Measurements from ENCODE around the gene ANKS1A. TPM values are rescaled to one million over a fixed set of nuclear protein-coding genes. Genes with fewer than 3 reads are reported as not detected.

The ANKS1A gene
- total RNA-seq, 1 donor, result 7.2 TPM

DNA sequence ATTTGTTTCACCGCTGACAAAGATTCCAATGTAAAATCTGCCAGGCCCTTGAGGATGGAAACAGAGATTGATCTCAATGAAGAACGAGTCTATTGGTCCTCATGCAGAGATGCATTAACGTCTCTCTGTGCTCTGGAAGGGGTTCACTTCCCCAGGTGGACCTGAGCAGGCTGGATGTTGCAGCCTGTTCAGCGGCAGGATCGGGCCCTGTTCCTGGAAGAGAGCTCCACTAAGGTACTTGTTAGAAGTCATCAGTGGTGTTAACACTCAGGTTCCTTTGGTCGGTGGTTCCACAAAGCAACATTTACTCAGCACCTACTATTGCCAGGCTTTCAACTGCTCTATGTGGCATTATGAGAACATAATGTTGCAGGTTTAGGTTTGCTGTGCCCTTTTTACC lies 144.6 kb downstream of the ANKS1A start:
- Histone ChIP-seq H3K4me3 (ENCODE audit: insufficient read depth, low read length) (no peak overlapping the region), H3K4me1 (ENCODE audit: insufficient read depth, low read length) (no peaks in the 10 kb centered on the region), H3K79me2 (ENCODE audit: insufficient read depth, low read length) (no peaks in the 10 kb centered on the region), H3K4me2 (ENCODE audit: insufficient read depth, low read length) (no peak overlapping the region), H4K20me1 (ENCODE audit: insufficient read depth, low read length) (peaks cover 2% of the 10 kb centered on the region), H3K27me3 (ENCODE audit: insufficient read depth, low read length) (no peaks in the 10 kb centered on the region), H3K27ac (ENCODE audit: low read depth, low read length) (no peak overlapping the region), H3K9me3 (ENCODE audit: low read depth, low read length) (no peaks in the 10 kb centered on the region), H2AFZ (ENCODE audit: low read length) (no peak overlapping the region), H3K36me3 (ENCODE audit: insufficient read depth, low read length) (no peaks in the 10 kb centered on the region)
- TF ChIP-seq CTCF (IDR thresholded peaks at IDR 0.05; ENCODE audit: extremely low read depth, low read depth, low read length), result no peak
- DNase-seq (ENCODE audit: insufficient read length, low spot score, missing footprints), result no peak

- H3K4me2 ChIP-seq (ENCODE audit: insufficient read depth, low read length), result no peak overlapping the region
- TF ChIP-seq CTCF (IDR thresholded peaks at IDR 0.05; ENCODE audit: extremely low read depth, low read depth, low read length), result no peak
These were observed 145.5 kb downstream of the ANKS1A start for GRCh38 chr6:35034411-35035191.

GRCh38 chr6:35035481-35036030 lies 146.5 kb downstream of the ANKS1A start:
- no peak overlapping the region for H3K4me3 ChIP-seq (ENCODE audit: insufficient read depth, low read length)
- H3K27ac ChIP-seq (ENCODE audit: low read depth, low read length), result no peak overlapping the region
- TF ChIP-seq CTCF (IDR thresholded peaks at IDR 0.05; ENCODE audit: extremely low read depth, low read depth, low read length), result no peak
- no peak overlapping the region for H2AFZ ChIP-seq (ENCODE audit: low read length)
- H3K4me2 ChIP-seq (ENCODE audit: insufficient read depth, low read length), result no peak overlapping the region
- peaks cover 2% of the 10 kb centered on the region for H4K20me1 ChIP-seq (ENCODE audit: insufficient read depth, low read length)
- no peaks in the 10 kb centered on the region for H3K9me3 ChIP-seq (ENCODE audit: low read depth, low read length)
- no peak for DNase-seq (ENCODE audit: insufficient read length, low spot score, missing footprints)
- H3K4me1 ChIP-seq (ENCODE audit: insufficient read depth, low read length), result no peaks in the 10 kb centered on the region
- H3K27me3 ChIP-seq (ENCODE audit: insufficient read depth, low read length), result no peaks in the 10 kb centered on the region
- no peaks in the 10 kb centered on the region for H3K36me3 ChIP-seq (ENCODE audit: insufficient read depth, low read length)
- H3K79me2 ChIP-seq (ENCODE audit: insufficient read depth, low read length), result no peaks in the 10 kb centered on the region

More at GRCh38 chr6:35034411-35035191, 145.5 kb downstream of the ANKS1A start:
- H3K36me3 ChIP-seq (ENCODE audit: insufficient read depth, low read length), result no peaks in the 10 kb centered on the region
- no peak overlapping the region for H2AFZ ChIP-seq (ENCODE audit: low read length)
- H3K4me3 ChIP-seq (ENCODE audit: insufficient read depth, low read length), result no peak overlapping the region
- H3K4me1 ChIP-seq (ENCODE audit: insufficient read depth, low read length), result no peaks in the 10 kb centered on the region
- H3K9me3 ChIP-seq (ENCODE audit: low read depth, low read length), result no peaks in the 10 kb centered on the region
- no peaks in the 10 kb centered on the region for H3K79me2 ChIP-seq (ENCODE audit: insufficient read depth, low read length)
- no peaks in the 10 kb centered on the region for H3K27me3 ChIP-seq (ENCODE audit: insufficient read depth, low read length)
- H4K20me1 ChIP-seq (ENCODE audit: insufficient read depth, low read length), result peaks cover 2% of the 10 kb centered on the region
- H3K27ac ChIP-seq (ENCODE audit: low read depth, low read length), result no peak overlapping the region
- no peak for DNase-seq (ENCODE audit: insufficient read length, low spot score, missing footprints)

GRCh38 chr6:35036059-35036827 lies 147.2 kb downstream of the ANKS1A start:
- Histone ChIP-seq H3K27me3 (ENCODE audit: insufficient read depth, low read length) (no peaks in the 10 kb centered on the region), H3K4me1 (ENCODE audit: insufficient read depth, low read length) (no peaks in the 10 kb centered on the region), H4K20me1 (ENCODE audit: insufficient read depth, low read length) (peaks cover 2% of the 10 kb centered on the region), H2AFZ (ENCODE audit: low read length) (no peak overlapping the region), H3K79me2 (ENCODE audit: insufficient read depth, low read length) (no peaks in the 10 kb centered on the region), H3K4me2 (ENCODE audit: insufficient read depth, low read length) (no peak overlapping the region), H3K4me3 (ENCODE audit: insufficient read depth, low read length) (no peak overlapping the region), H3K36me3 (ENCODE audit: insufficient read depth, low read length) (no peaks in the 10 kb centered on the region), H3K27ac (ENCODE audit: low read depth, low read length) (no peak overlapping the region), H3K9me3 (ENCODE audit: low read depth, low read length) (no peaks in the 10 kb centered on the region)
- no peak for DNase-seq (ENCODE audit: insufficient read length, low spot score, missing footprints)
- TF ChIP-seq CTCF (IDR thresholded peaks at IDR 0.05; ENCODE audit: extremely low read depth, low read depth, low read length), result no peak

All from osteoblast (primary cell).